Left lung (tissue), 10 donors: ENCODE data around the gene SPOUT1. TPM values are rescaled to one million over a fixed set of nuclear protein-coding genes. Genes with fewer than 3 reads are reported as not detected.
A peak's percentile ranks its signal among the peaks of the same experiment; 100 is the strongest.
"Not testable (repeated sequence)": the region's sequence is repeated elsewhere in the genome, so short reads cannot be mapped to it uniquely, and the experiment has no call there.

ENCODE experiments used
- ATAC-seq: fragments of 200-7000 bp; cut with Tn5 transposase; one replicate; pipeline ENCODE4 v1.9.1; 2020; ENCODE audit warnings: moderate library complexity
- DNase-seq, 4 donors: peaks; one replicate each; pipeline ENCODE4 v3.0.0-alpha.2; 2013 to 2020
- H3K27ac ChIP-seq, 2 donors: fragments of 200-600 bp; sonication (generic) in 1 of 2; one replicate each; pipeline versions ENCODE4 v1.5.0 to v1.8.0; 2020 to 2021
- H3K27me3 ChIP-seq, 2 donors: fragments of 200-600 bp; sonication (generic) in 1 of 2; one replicate each; pipeline versions ENCODE4 v1.5.0 to v1.8.0; 2020 to 2021
- H3K36me3 ChIP-seq, 2 donors: fragments of 200-600 bp; sonication (generic) in 1 of 2; one replicate each; pipeline versions ENCODE4 v1.5.0 to v1.8.0; 2020 to 2021
- H3K4me1 ChIP-seq, 2 donors: fragments of 200-600 bp; one replicate each; pipeline ENCODE4 v1.8.0; 2021
- H3K4me3 ChIP-seq, 2 donors: fragments of 200-600 bp; sonication (generic) in 1 of 2; one replicate each; pipeline versions ENCODE4 v1.5.0 to v1.8.0; 2020 to 2021; ENCODE audit warnings: mild to moderate bottlenecking in 1 of 2
- H3K9me3 ChIP-seq, 2 donors: fragments of 200-600 bp; sonication (generic) in 1 of 2; one replicate each; pipeline versions ENCODE4 v1.5.0 to v1.8.0; 2020 to 2021
- intact Hi-C, 2 donors: fragments of 100-400 bp; cut with DNase I; formaldehyde crosslinking; loops; one replicate each; pipeline versions ENCODE4 v1.11.2 to v1.14.2; 2022
- polyA plus RNA-seq, 6 donors: library from polyadenylated mRNA; unstranded; fragments of 120-200 nt; gene quantifications; one replicate each; pipeline ENCODE4 v1.2.1, GENCODE V29; 2013; ENCODE audit not compliant: insufficient read length in 6 of 6
- total RNA-seq, 2 donors: library from RNA; stranded (reverse); fragmentation: NEBNext Ultra II Directional; extraction: Animal tissue kit (Norgen Biotek cat#: 25700); gene quantifications; one replicate each; pipeline ENCODE4 v1.2.1, GENCODE V29; 2021
- TF ChIP-seq, protein P1 (sequence below), 2 donors: fragments of 200-600 bp; sonication (generic) in 1 of 2; IDR thresholded peaks; one replicate each; pipeline versions ENCODE4 v1.5.0 to v1.8.0; 2021; ENCODE audit warnings: antibody characterized with exemption in 2 of 2
- donor health status: DM: no; HTN: yes; CAD: no.
- donor health status: DM: no; HTN: no; CAD: no.

SPOUT1 gene
- total and polyA plus RNA-seq, 8 donors, result 28.0 to 49.3 (median 34.1) TPM

DNA sequence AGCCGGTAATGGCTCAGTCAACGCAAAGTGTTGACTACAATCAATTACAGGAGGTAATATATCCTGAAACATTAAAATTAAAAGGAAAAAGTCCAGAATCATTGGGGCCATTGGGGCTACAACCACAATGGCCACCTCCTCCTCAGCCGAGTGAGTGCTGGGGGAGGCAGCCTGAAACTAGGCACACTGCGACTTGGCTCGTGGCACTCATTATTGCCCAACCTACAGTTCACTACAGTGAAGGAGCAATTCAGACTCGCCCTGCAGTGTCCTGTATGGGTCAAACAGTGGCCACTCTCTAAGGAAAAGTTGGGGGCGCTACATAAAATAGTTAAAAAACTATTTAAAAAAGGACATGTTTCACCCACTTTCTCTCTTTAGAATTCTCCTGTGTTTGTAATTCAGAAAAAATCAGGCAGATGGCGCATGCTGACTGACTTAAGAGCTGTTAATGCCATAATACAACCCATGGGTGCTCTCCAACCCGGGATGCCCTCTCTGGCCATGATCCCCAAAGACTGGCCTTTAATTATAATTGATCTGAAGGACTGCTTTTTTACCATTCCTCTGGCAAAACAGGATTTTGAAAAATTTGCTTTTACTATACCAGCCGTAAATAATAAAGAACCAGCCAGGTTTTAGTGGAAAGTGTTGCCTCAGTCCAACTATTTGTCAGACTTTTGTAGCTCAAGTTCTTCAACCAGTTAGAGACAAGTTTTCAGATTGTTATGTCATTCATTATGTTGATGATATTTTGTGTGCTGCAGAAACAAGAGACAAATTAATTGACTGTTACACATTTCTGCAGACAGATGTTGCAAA, 22.4 kb upstream of the SPOUT1 start:
- TF ChIP-seq, protein P1, sequence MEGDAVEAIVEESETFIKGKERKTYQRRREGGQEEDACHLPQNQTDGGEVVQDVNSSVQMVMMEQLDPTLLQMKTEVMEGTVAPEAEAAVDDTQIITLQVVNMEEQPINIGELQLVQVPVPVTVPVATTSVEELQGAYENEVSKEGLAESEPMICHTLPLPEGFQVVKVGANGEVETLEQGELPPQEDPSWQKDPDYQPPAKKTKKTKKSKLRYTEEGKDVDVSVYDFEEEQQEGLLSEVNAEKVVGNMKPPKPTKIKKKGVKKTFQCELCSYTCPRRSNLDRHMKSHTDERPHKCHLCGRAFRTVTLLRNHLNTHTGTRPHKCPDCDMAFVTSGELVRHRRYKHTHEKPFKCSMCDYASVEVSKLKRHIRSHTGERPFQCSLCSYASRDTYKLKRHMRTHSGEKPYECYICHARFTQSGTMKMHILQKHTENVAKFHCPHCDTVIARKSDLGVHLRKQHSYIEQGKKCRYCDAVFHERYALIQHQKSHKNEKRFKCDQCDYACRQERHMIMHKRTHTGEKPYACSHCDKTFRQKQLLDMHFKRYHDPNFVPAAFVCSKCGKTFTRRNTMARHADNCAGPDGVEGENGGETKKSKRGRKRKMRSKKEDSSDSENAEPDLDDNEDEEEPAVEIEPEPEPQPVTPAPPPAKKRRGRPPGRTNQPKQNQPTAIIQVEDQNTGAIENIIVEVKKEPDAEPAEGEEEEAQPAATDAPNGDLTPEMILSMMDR (IDR thresholded peaks at IDR 0.05), result peak in 1 of 2 donors; percentile 35
- H3K4me3 ChIP-seq, H3K27ac ChIP-seq, H3K4me1 ChIP-seq, H3K36me3 ChIP-seq, H3K27me3 ChIP-seq, intact Hi-C loops: not testable (repeated sequence)
- DNase-seq (peak in 1 of 4 donors; percentile 6), ATAC-seq (peak; percentile 65)
- peaks cover 0 to 17% of the 10 kb centered on the region in 2 donors for H3K9me3 ChIP-seq

DNA sequence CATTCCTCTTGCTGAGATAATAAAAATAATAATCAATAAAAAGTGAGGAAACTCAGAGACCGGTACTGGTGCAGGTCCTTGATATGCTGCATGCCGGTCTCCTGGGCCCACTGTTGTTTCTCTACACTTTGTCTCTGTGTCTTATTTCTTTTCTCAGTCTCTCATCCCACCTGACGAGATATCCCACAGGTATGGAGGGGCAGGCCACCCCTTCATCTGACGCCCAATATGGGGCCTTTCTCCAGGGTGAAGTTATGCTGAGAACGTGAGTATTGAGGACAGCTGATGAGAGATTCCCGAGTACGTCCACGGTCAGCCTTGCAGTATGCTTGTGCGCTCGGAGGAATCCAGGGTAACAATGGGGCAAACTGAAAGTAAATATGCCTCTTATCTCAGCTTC, 21.4 kb upstream of the SPOUT1 start:
- intact Hi-C loops, H3K27ac ChIP-seq, H3K4me3 ChIP-seq, ATAC-seq, H3K27me3 ChIP-seq, H3K4me1 ChIP-seq, DNase-seq, H3K36me3 ChIP-seq: not testable (repeated sequence)
- H3K9me3 ChIP-seq, result peaks cover 0 to 17% of the 10 kb centered on the region in 2 donors

DNA sequence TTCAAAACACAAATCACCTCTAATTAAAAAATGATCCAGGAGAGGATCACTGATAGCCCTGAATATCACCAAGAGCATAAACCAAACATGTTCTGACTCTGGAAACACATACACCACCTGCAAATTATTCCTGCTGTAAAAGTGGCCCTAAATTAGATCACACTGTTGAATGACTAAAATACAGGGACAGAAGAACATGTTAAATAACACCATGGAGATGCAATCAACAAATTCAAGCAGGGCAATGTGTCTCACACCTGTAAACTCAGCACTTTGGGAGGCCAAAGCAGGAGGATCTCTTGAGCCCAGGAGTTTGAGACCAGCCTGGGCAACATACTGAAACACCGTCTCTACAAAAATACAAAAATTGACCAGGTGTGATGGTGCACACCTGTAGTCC, 18.2 kb upstream of the SPOUT1 start:
- no peak overlapping the region for H3K4me3 ChIP-seq
- intact Hi-C loops, result no loop called here
- TF ChIP-seq, protein P1 (IDR thresholded peaks at IDR 0.05), result no peak
- no peaks in the 10 kb centered on the region for H3K27me3 ChIP-seq
- H3K4me1 ChIP-seq, result no peaks in the 10 kb centered on the region
- no peak overlapping the region for H3K27ac ChIP-seq
- no peak for DNase-seq
- H3K36me3 ChIP-seq, result peaks cover 0 to 3% of the 10 kb centered on the region in 2 donors
- no peak for ATAC-seq
- H3K9me3 ChIP-seq, result peaks cover 0 to 17% of the 10 kb centered on the region in 2 donors

DNA sequence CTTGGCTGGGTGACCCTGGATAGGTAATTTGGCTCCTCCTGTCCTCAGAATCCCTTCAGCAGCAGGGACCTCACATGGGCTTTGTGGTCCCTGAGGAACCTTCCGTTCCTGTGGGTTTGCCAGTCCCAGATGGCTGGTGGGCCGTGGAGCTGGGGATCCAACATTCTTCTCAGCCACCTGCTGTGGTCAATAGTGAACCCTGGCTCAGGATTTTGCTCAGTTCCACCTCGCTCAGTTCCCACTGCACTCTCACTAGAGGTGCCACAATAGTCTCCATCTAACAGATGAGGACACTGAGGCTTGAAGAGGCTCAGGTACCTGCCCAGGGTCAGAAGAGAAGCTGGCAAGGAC, 17.1 kb upstream of the SPOUT1 start:
- H3K9me3 ChIP-seq, result peaks cover 0 to 15% of the 10 kb centered on the region in 2 donors
- H3K4me3 ChIP-seq, result no peak overlapping the region
- H3K4me1 ChIP-seq, result no peaks in the 10 kb centered on the region
- DNase-seq, result no peak
- H3K36me3 ChIP-seq, result peaks cover 0 to 9% of the 10 kb centered on the region in 2 donors
- no peaks in the 10 kb centered on the region for H3K27me3 ChIP-seq
- H3K27ac ChIP-seq, result no peak overlapping the region
- intact Hi-C loops, result no loop called here
- no peak for ATAC-seq
- TF ChIP-seq, protein P1 (IDR thresholded peaks at IDR 0.05), result no peak

DNA sequence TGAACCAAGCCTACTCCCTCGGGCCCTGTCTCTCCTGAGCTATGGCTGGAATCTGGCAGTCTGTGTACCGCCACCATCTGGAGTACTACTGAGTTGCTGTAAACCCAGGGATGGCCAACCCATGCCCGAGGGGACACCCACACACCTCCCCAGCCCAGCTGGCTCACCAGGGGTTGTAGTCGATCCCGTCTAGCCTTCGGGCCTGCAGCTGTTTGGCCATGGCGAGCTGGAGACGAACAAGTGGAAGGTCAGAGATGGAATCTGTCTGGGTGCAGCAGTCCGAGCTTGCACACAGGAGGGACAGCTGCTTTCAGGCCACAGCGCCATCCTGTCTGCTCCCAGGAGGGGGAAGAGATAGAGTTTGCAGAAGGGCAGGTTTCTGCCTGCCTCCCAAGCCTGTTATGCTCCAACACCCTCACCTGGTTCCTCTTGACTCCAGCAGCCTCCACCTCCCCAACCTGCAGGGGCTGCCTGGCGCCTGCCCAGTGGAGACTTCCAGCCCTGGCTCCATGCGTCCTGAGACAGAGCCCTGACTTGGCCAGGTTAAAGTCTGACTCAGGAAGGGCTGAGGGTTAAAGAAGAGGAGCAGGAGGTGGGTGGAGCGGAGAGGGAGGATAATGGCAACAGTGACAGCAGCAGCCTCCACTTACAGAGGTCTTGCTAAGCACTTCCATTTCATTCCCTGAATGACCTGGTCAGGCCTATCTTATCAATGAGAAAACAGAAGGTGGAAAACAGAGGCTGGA, 15.8 kb upstream of the SPOUT1 start:
- H3K9me3 ChIP-seq, result peaks cover 0 to 4% of the 10 kb centered on the region in 2 donors
- peak; percentile 33 for ATAC-seq

DNA sequence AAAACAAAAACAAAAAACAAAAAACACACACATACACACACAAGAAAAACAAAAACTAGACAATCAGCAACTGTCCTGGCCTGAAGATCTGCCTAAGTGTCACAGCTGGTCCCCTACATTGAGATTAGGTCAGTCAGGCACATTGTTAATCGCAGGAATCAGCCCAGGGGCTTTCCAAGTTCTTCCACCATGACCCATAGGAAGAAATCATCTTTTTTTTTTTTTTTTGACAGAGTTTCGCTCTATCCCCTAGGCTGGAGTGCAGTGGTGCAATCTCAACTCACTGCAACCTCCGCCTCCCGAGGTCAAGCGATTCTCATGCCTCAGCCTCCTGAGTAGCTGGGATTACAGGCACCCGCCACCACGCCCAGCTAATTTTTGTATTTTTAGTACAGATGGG, 13.6 kb upstream of the SPOUT1 start:
- intact Hi-C loops, H3K36me3 ChIP-seq, ATAC-seq, H3K9me3 ChIP-seq, H3K4me1 ChIP-seq, H3K27me3 ChIP-seq, H3K4me3 ChIP-seq, H3K27ac ChIP-seq, DNase-seq: not testable (repeated sequence)

More for the DNA sequence above, 15.8 kb upstream of the SPOUT1 start:
- intact Hi-C loops, result no loop called here
- Histone ChIP-seq H3K4me3 (no peak overlapping the region), H3K36me3 (peaks cover 0 to 6% of the 10 kb centered on the region in 2 donors), H3K27ac (no peak overlapping the region), H3K4me1 (no peaks in the 10 kb centered on the region), H3K27me3 (no peaks in the 10 kb centered on the region)
- TF ChIP-seq, protein P1 (IDR thresholded peaks at IDR 0.05), result no peak
- DNase-seq, result no peak
